IPS-NIHi11 (cell line): Measurements from ENCODE around the gene SERPINA3.

Experiments
- DNase-seq: peaks from one replicate; pipeline ENCODE4 v3.0.0; 2012; ENCODE audit warnings: mixed read lengths, low spot score

The SERPINA3 gene

DNA sequence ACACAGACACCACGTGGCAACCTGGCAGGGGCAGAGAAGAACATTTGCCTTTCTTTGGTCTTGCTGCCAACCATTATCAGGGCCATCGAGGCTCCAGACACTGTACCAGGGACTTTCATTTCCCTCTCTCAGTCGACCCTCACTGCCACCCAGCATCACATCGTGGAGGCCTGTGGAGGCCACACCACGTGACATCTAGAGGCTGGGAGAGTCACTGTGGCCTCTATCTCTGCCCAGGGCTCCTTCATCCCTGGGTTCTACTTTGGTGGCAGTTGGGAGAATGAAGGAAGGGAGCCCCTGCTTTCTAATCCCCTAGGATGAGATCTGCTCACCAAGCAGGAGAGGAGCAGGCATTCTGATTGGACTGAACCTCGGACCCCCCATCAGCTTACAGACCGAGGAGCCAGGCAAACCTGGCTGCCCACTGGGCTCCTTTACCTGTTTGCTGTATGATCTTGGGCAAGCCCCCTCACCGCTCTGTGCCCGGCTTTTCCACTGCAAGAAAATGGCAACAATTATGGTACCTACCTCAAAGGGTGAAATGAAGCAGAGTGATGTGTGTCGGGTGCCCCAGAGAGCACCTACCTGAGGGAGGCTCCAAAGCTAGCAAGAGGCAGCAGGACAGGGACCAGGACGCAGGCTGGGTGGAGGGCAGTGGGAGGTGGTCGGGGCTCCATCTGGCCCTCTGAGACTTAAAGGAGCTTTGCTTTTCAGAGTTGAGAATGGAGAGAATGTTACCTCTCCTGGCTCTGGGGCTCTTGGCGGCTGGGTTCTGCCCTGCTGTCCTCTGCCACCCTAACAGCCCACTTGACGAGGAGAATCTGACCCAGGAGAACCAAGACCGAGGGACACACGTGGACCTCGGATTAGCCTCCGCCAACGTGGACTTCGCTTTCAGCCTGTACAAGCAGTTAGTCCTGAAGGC is 1.8 kb downstream of the SERPINA3 start:
- no peak for DNase-seq

DNA sequence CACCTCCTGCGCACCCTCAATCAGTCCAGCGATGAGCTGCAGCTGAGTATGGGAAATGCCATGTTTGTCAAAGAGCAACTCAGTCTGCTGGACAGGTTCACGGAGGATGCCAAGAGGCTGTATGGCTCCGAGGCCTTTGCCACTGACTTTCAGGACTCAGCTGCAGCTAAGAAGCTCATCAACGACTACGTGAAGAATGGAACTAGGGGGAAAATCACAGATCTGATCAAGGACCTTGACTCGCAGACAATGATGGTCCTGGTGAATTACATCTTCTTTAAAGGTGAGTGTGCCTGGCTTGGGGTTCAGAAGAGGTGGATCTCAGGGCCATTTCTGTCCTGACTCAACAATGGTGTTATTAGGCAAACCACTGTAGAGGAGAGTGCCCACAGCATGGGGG is 2.6 kb downstream of the SERPINA3 start:
- no peak for DNase-seq

- no peak for DNase-seq
Observed at GRCh38 chr14:94615254-94615653, 3.1 kb downstream of the SERPINA3 start.

- DNase-seq = no peak
Observed at GRCh38 chr14:94615823-94616570, 3.8 kb downstream of the SERPINA3 start.

- DNase-seq = no peak
Observed at GRCh38 chr14:94617366-94617941, 5.3 kb downstream of the SERPINA3 start.

GRCh38 chr14:94617988-94618822 is 6.0 kb downstream of the SERPINA3 start:
- DNase-seq = no peak

DNA sequence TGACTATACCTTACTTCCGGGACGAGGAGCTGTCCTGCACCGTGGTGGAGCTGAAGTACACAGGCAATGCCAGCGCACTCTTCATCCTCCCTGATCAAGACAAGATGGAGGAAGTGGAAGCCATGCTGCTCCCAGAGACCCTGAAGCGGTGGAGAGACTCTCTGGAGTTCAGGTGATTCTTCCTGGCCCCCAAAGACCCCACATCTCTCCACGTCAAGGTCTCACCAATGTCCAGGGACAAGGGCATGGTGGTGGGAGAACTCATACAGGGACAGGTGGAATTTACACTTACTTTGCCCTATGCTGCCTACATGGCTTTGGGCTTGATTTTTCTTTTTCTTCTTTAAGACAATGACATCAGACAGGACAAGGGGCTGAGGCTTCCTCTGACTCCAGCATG is 7.1 kb downstream of the SERPINA3 start:
- DNase-seq = no peak

GRCh38 chr14:94620597-94620996 is 8.4 kb downstream of the SERPINA3 start:
- no peak for DNase-seq

- no peak for DNase-seq
Observed at GRCh38 chr14:94621358-94622134, 9.4 kb downstream of the SERPINA3 start.

GRCh38 chr14:94622653-94623421 is 10.6 kb downstream of the SERPINA3 start:
- no peak for DNase-seq

DNA sequence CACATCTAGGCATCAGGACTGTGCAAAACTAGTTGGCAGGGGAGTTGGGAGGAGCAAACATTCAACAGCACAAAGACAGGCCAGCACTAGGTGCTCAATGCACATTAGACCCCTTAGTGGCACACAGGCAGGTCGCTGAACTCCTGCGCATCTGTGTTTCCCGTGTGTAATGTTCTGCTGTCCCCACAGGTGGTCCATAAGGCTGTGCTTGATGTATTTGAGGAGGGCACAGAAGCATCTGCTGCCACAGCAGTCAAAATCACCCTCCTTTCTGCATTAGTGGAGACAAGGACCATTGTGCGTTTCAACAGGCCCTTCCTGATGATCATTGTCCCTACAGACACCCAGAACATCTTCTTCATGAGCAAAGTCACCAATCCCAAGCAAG is 11.2 kb downstream of the SERPINA3 start:
- DNase-seq = no peak

- DNase-seq = no peak
Observed at GRCh38 chr14:94623856-94624499, 11.8 kb downstream of the SERPINA3 start.

GRCh38 chr14:94624537-94625352 is 12.6 kb downstream of the SERPINA3 start:
- DNase-seq = no peak

DNA sequence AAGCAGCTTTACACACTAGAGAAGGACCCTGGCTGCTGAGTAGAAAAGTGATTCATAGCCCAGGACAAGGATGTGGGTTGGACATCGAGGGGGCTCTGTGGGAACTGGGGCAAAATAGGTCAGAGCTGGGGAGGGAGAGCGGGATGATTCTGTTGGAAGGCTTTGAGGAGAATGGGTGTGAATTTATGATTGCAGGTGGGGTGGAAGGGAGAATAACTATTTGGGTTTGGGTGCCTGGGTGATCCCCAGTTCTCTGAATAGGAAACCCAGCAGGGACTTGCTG is 13.1 kb downstream of the SERPINA3 start:
- no peak for DNase-seq

DNA sequence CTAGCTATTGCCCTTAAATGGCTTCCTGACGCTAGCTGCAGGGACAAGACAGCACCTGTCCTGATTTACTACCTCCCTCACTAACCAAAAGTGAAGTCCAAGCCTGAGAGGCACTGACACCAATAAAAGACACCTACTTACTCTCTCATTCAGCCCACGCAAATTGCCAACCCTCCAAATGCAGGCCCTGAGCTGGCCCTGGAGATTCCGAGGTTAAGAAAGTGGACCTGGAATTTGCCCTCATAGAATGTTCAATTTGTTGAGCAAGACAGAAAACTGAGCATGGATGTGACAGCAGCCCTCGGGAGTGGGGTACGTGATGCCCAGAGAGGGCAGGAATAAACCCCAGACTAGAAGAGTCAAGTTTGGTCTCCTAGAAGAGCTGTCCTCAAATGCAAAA is 16.4 kb downstream of the SERPINA3 start:
- DNase-seq = no peak

- no peak for DNase-seq
Observed at GRCh38 chr14:94630396-94630795, 18.2 kb downstream of the SERPINA3 start.

DNA sequence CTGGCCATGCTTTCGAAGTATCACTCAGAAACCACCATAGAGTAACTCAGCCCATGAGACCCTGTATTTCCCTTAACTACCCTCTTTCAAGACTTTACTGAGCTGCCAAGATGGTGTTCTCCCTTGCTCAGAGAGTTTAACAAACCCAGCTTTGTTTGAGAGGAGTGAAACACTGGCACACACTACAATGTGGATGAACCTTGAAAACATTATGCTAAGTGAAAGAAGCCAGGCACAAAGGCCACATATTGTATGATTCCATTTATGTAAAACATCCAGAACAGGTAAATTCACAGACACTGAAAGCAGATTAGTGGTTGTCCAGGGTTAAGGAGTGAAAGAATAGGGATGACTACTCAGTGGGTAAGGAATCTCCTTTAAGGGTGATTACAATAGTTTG is 18.9 kb downstream of the SERPINA3 start:
- DNase-seq = no peak

GRCh38 chr14:94631536-94632304 is 19.5 kb downstream of the SERPINA3 start:
- no peak for DNase-seq

DNA sequence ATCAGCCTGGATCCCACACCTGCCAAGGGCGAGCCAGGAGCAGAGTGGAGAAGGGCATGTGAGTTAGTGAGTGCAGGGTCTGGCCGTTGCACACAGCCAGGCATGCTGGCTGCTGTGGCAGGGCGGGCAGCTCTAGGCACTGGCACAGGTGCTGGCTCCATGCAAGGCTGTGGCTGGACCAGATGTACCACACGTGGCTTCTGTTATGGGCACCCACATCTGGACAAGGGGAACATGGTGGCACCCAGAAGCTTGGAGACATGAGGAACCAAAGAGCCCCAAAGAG is 20.1 kb downstream of the SERPINA3 start:
- DNase-seq = no peak
